ENCODE measurements around the gene SUGP2.

- TF ChIP-seq EZH2 (IDR thresholded peaks at IDR 0.05) (no peak), POLR2AphosphoS5 (IDR thresholded peaks at IDR 0.05; ENCODE audit: borderline replicate concordance, low read depth, low read length) (no peak), FOXP2 (optimal IDR thresholded peaks at IDR 0.05; ENCODE audit: control extremely low read depth, extremely low read length, insufficient read depth) (no peak)
These were observed 1.4 kb downstream of the SUGP2 start for GRCh38 chr19:19031891-19032290.
